ENCODE data around the gene MMUT.
"Not testable (repeated sequence)": the region's sequence is repeated elsewhere in the genome, so short reads cannot be mapped to it uniquely, and the experiment has no call there.

The MMUT gene

GRCh38 chr6:49462927-49463611 is at the start of gene MMUT, which contains the start of gene CENPQ:
Gene MMUT, minus strand, starts transcription at chr6:49463253. Its CDS starts 3,787 bp downstream, at chr6:49459466.
Gene CENPQ, plus strand, starts transcription at chr6:49463370. Its CDS starts 6,807 bp downstream, at chr6:49470177.
- peak; percentile 94 for DNase-seq

GRCh38 chr6:49509342-49509741 is 46.3 kb upstream of the MMUT start:
- no peak for DNase-seq

GRCh38 chr6:49506569-49507111 is 43.6 kb upstream of the MMUT start:
- DNase-seq = no peak

- DNase-seq = no peak
Measured at GRCh38 chr6:49504666-49505065, 41.6 kb upstream of the MMUT start.

- no peak for DNase-seq
Measured at GRCh38 chr6:49499623-49500022, 36.6 kb upstream of the MMUT start, which contains the start of gene GLYATL3. Gene GLYATL3, plus strand, starts transcription at chr6:49499923. Its CDS starts 12,068 bp downstream, at chr6:49511991.

- DNase-seq = no peak
Measured at GRCh38 chr6:49499126-49499525, 36.1 kb upstream of the MMUT start.

GRCh38 chr6:49497304-49497703 is 34.3 kb upstream of the MMUT start:
- DNase-seq = no peak

GRCh38 chr6:49490633-49491032 is 27.6 kb upstream of the MMUT start:
- DNase-seq = no peak

- DNase-seq = not testable (repeated sequence)
Measured at GRCh38 chr6:49483380-49483779, 20.3 kb upstream of the MMUT start.

GRCh38 chr6:49481846-49482245 is 18.8 kb upstream of the MMUT start:
- DNase-seq = not testable (repeated sequence)

GRCh38 chr6:49479308-49479970 is 16.4 kb upstream of the MMUT start:
- DNase-seq = no peak

GRCh38 chr6:49476564-49476963 is 13.5 kb upstream of the MMUT start:
- DNase-seq = not testable (repeated sequence)

- no peak for DNase-seq
Measured at GRCh38 chr6:49468042-49468441, 5.0 kb upstream of the MMUT start.

GRCh38 chr6:49464691-49465090 is 1.6 kb upstream of the MMUT start:
- no peak for DNase-seq

GRCh38 chr6:49463612-49463967 is 537 bp upstream of the MMUT start:
- peak; percentile 11 for DNase-seq

- DNase-seq = no peak
Measured at GRCh38 chr6:49462599-49462926, 490 bp downstream of the MMUT start.

GRCh38 chr6:49462071-49462470 is 982 bp downstream of the MMUT start:
- peak; percentile 21 for DNase-seq

GRCh38 chr6:49457771-49458170 is 5.3 kb downstream of the MMUT start:
- DNase-seq = no peak

- DNase-seq = no peak
Measured at GRCh38 chr6:49454787-49455709, 8.0 kb downstream of the MMUT start.

GRCh38 chr6:49453221-49453620 is 9.8 kb downstream of the MMUT start:
- DNase-seq = no peak

- no peak for DNase-seq
Measured at GRCh38 chr6:49430866-49431265, 32.2 kb downstream of the MMUT start.

GRCh38 chr6:49430187-49430586 is 32.9 kb downstream of the MMUT start:
- no peak for DNase-seq

- no peak for DNase-seq
Measured at GRCh38 chr6:49423817-49424216, 39.2 kb downstream of the MMUT start.

Measured in CD4-positive, alpha-beta T cell treated with Interleukin-17A for 1 hour (primary cell).